ENCODE data around the gene CDX1. TPM values are rescaled to one million over a fixed set of nuclear protein-coding genes. Genes with fewer than 3 reads are reported as not detected.

Gene CDX1
- total and polyA plus RNA-seq, 2 experiments from 2014 or later: 43.3 to 54.6 TPM

DNA sequence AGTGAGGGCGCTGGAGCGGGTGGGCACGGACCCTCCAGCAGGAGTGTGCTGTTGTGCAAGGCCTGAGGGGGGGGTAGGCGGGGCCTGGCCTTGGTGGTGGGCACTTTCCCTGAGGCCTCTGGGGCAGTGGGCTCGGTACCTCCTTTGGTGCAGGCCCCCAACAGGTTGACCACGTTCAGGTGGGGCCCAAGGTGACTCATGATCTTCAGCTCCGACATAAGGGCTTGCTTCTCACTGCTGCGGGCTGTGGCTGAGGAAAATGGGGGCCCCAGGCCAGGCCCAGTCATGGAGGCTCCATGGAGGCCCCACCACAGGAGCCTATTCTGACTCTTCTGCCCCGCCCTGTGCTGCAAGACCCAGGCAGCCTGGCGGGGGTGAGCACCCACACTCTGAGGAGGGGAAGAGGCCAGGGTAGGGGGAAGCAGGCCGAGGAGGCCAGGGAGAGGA, 42.4 kb upstream of the CDX1 start:
- Histone ChIP-seq H3K4me1 (ENCODE audit: insufficient read depth) (peaks cover 4% of the 10 kb centered on the region), H3K4me2 (no peak overlapping the region), H3K9me2 (replicated peaks; ENCODE audit: insufficient read depth) (no peaks in the 10 kb centered on the region), H3K9me3 (ENCODE audit: low read depth) (no peaks in the 10 kb centered on the region), H2AFZ (no peak overlapping the region), H3K79me2 (no peaks in the 10 kb centered on the region), H3K27ac (no peak overlapping the region), H3K27me3 (no peaks in the 10 kb centered on the region), H3K4me3 (no peak overlapping the region), H3K36me3 (replicated peaks; ENCODE audit: insufficient read depth, low read depth) (no peaks in the 10 kb centered on the region), H4K20me1 (ENCODE audit: insufficient read depth, poor library complexity, severe bottlenecking) (no peaks in the 10 kb centered on the region)
- no peak for DNase-seq (ENCODE audit: low spot score)
- 91% methylated on average over 11 of the region's 11 CpGs for WGBS (ENCODE audit: low lambda C conversion rate, missing lambda C conversion rate)
- TF ChIP-seq, protein P1, sequence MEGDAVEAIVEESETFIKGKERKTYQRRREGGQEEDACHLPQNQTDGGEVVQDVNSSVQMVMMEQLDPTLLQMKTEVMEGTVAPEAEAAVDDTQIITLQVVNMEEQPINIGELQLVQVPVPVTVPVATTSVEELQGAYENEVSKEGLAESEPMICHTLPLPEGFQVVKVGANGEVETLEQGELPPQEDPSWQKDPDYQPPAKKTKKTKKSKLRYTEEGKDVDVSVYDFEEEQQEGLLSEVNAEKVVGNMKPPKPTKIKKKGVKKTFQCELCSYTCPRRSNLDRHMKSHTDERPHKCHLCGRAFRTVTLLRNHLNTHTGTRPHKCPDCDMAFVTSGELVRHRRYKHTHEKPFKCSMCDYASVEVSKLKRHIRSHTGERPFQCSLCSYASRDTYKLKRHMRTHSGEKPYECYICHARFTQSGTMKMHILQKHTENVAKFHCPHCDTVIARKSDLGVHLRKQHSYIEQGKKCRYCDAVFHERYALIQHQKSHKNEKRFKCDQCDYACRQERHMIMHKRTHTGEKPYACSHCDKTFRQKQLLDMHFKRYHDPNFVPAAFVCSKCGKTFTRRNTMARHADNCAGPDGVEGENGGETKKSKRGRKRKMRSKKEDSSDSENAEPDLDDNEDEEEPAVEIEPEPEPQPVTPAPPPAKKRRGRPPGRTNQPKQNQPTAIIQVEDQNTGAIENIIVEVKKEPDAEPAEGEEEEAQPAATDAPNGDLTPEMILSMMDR (IDR thresholded peaks at IDR 0.05; ENCODE audit: poor library complexity): no peak
- TF ChIP-seq EZH2 (IDR thresholded peaks at IDR 0.05; ENCODE audit: borderline replicate concordance): no peak
- TF ChIP-seq EZH2phosphoT487 (IDR thresholded peaks at IDR 0.05; ENCODE audit: low read depth, severe bottlenecking, unreplicated experiment): no peak

DNA sequence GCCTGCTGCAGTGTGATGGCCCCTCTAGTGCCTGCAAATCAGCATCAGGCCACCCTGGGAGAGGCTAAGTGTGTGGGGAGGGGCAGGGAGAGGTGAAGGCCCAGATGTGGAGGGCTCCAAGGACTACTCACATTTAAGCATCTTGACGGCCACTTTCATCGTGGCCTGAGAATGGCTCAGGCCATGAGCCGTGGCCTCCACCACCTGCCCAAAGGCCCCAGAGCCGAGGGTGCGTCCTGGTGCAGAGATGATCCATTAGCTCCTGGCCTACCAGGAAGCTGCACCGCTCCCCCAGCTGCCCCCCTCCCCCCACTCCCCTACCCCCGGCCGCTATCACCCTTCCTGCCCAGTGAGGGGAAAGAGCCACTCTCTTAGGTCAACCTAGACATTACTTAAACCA, 42.0 kb upstream of the CDX1 start:
- H4K20me1 ChIP-seq (ENCODE audit: insufficient read depth, poor library complexity, severe bottlenecking): no peaks in the 10 kb centered on the region
- TF ChIP-seq EZH2phosphoT487 (IDR thresholded peaks at IDR 0.05; ENCODE audit: low read depth, severe bottlenecking, unreplicated experiment) (no peak), EZH2 (IDR thresholded peaks at IDR 0.05; ENCODE audit: borderline replicate concordance) (no peak)
- TF ChIP-seq, protein P1 (IDR thresholded peaks at IDR 0.05; ENCODE audit: poor library complexity): no peak
- H3K79me2 ChIP-seq: no peaks in the 10 kb centered on the region
- H3K4me2 ChIP-seq: no peak overlapping the region
- no peaks in the 10 kb centered on the region for H3K36me3 ChIP-seq (replicated peaks; ENCODE audit: insufficient read depth, low read depth)
- no peak overlapping the region for H3K4me3 ChIP-seq
- DNase-seq (ENCODE audit: low spot score): no peak
- no peaks in the 10 kb centered on the region for H3K9me2 ChIP-seq (replicated peaks; ENCODE audit: insufficient read depth)
- peaks cover 4% of the 10 kb centered on the region for H3K4me1 ChIP-seq (ENCODE audit: insufficient read depth)
- H3K27ac ChIP-seq: no peak overlapping the region
- 93% methylated on average over 5 of the region's 8 CpGs for WGBS (ENCODE audit: low lambda C conversion rate, missing lambda C conversion rate)
- no peaks in the 10 kb centered on the region for H3K27me3 ChIP-seq
- no peak overlapping the region for H2AFZ ChIP-seq
- H3K9me3 ChIP-seq (ENCODE audit: low read depth): no peaks in the 10 kb centered on the region

DNA sequence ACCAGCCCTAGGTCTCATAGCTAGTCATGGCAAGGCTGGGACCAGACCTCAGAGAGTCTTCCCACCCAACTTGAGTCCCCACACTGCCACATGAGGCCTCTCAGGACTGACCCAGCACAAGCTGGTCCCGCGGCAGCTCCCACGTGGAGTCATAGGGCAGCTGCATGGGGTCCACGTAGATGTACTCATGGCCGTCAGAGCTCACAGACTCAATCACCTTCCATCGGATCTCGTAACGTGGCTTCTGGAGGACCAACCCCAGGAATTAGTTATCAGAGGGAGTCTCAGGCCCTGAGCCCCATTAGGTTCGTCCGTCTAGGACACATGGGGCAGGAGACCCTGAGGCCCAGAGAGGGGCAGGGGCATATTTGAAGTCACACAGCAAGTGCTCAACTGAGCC, 41.2 kb upstream of the CDX1 start:
- H3K4me1 ChIP-seq (ENCODE audit: insufficient read depth): peaks cover 7% of the 10 kb centered on the region
- H3K4me3 ChIP-seq: no peak overlapping the region
- 92% methylated on average over 10 of the region's 10 CpGs for WGBS (ENCODE audit: low lambda C conversion rate, missing lambda C conversion rate)
- H3K36me3 ChIP-seq (replicated peaks; ENCODE audit: insufficient read depth, low read depth): no peaks in the 10 kb centered on the region
- DNase-seq (ENCODE audit: low spot score): no peak
- TF ChIP-seq, protein P1 (IDR thresholded peaks at IDR 0.05; ENCODE audit: poor library complexity): no peak
- no peak for TF ChIP-seq EZH2 (IDR thresholded peaks at IDR 0.05; ENCODE audit: borderline replicate concordance)
- no peak for TF ChIP-seq EZH2phosphoT487 (IDR thresholded peaks at IDR 0.05; ENCODE audit: low read depth, severe bottlenecking, unreplicated experiment)
- no peaks in the 10 kb centered on the region for H3K9me2 ChIP-seq (replicated peaks; ENCODE audit: insufficient read depth)
- H4K20me1 ChIP-seq (ENCODE audit: insufficient read depth, poor library complexity, severe bottlenecking): no peaks in the 10 kb centered on the region
- H3K27ac ChIP-seq: no peak overlapping the region
- no peaks in the 10 kb centered on the region for H3K79me2 ChIP-seq
- no peaks in the 10 kb centered on the region for H3K27me3 ChIP-seq
- H3K9me3 ChIP-seq (ENCODE audit: low read depth): no peaks in the 10 kb centered on the region
- no peak overlapping the region for H3K4me2 ChIP-seq
- no peak overlapping the region for H2AFZ ChIP-seq

Data from hepatocyte (in vitro differentiated cells).